CD4-positive, alpha-beta T cell treated with Interleukin-4 for 1 hour (primary cell): Measurements from ENCODE around the gene CREB3.

Source experiments
- DNase-seq, 2 donors: peaks; one replicate each; pipeline ENCODE4 v3.0.0-alpha.2; 2020 to 2022

The CREB3 gene

DNA sequence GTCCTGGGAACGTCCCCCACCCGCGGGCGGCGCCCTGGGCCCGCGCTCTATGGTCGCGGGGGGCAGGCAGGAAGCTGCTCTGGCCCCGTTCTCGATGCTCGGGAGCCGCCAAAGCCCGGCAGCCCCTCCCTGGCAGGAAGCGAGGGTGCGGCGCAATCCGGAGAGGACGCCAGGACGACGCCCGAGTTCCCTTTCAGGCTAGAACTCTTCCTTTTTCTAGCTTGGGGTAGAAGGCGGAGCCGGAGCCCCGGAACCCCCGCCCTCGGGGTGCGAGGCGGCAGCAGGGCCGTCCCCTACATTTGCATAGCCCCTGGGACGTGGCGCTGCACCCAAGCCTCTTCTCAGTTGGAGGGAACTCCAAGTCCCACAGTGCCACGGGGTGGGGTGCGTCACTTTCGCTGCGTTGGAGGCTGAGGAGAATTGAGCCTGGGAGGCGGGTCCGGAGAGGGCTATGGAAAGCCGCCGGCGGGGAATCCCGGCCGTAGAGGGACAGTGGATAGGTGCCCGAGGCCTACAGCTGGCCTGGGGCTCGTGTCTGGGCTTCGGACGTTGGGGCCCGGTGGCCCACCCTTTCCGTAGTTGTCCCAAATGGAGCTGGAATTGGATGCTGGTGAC is at the start of gene CREB3, which contains the start of gene TLN1:
CREB3 (plus strand) TSS at position 482 of the 615 bp plus-strand sequence; CDS start at position 589, 107 bp downstream.
TLN1 (minus strand) TSS at position 11 of the 615 bp plus-strand sequence. CDS start 6,501 bp downstream, outside the sequence.
- peak; percentile 98 to 99 for DNase-seq

GRCh38 chr9:35683323-35683722 is 49.1 kb upstream of the CREB3 start:
- no peak for DNase-seq

DNA sequence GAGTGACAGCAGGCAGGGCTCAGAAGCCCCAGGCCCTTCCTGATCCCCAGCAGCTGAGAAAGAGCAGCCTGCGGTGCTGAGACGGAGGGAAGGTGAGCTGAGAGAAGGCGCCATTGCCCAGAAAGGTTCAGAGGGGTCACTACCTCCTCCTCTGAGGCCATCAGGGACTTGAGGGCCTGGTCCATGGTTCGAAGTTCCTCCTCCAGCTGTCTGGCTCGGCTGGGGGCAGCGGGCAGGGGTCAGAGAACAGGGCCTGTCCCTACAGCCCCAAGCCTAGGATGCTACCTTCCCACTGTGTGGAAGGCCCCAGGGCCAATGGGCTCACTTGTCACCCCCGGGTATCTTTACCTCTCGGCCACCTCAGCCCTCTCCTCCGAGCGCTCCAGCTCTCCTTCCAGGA is 47.5 kb upstream of the CREB3 start:
- no peak for DNase-seq

DNA sequence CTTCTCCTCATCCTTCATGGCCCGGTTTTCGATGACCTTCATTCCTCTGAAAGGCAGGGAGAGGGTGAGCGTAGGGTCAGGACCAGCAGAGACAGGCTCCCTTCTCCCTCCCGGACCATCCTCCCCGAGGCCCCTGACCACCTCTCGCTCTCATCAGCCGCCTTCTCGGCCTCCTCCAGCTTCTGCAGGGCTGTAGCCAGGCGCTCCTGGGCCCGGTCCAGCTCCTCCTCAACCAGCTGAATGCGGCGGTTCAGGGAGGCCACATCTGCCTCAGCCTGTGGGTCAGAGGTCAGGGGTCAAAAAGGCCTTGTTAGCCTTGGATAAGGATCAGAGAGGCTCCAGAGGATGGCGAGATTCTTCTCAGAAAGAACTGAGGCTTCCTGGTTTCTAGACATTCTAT is 47.0 kb upstream of the CREB3 start:
- DNase-seq, result no peak

GRCh38 chr9:35686222-35687203 is 46.0 kb upstream of the CREB3 start:
- DNase-seq, result no peak

GRCh38 chr9:35687306-35687705 is 45.2 kb upstream of the CREB3 start:
- DNase-seq, result no peak

DNA sequence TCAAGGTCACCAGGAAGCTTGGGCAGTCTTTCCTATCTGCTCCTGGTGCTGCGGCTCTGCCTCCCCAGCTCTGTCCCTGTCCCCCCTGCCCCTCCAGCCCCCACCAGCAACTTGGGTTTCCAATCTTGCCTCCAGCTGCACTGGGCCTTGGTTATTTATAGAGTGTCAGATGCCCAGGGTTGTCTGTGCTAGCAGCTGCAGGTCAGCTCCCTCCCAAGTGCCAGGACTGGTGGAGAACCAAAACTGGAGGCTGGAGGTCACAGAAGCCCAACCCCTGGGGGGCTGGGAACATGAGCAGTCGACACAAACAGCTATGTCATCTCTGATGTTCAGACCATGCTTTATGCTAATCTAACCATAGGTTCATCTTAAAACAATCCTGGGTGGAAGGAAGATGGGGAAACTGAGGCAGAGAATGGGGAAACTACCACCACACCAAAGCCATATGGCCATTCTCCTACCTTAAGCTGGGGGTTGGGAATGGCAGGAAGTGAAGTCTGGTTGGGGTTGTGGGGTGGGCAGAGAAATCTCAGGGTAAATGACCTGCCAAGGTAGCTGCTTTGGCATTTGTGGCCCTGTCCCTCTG is 44.4 kb upstream of the CREB3 start:
- DNase-seq, result no peak

- no peak for DNase-seq
Observed at GRCh38 chr9:35688558-35689541, 43.6 kb upstream of the CREB3 start.

- no peak for DNase-seq
Observed at GRCh38 chr9:35689542-35690293, 42.7 kb upstream of the CREB3 start, which contains the start of gene TPM2. Gene TPM2, minus strand, starts transcription at chr9:35689925. Its CDS starts 108 bp downstream, at chr9:35689817.

GRCh38 chr9:35690294-35690613 is 42.2 kb upstream of the CREB3 start:
- DNase-seq, result no peak

- peak in 1 of 2 donors; percentile 35 for DNase-seq
Observed at GRCh38 chr9:35690614-35691333, 41.7 kb upstream of the CREB3 start.

DNA sequence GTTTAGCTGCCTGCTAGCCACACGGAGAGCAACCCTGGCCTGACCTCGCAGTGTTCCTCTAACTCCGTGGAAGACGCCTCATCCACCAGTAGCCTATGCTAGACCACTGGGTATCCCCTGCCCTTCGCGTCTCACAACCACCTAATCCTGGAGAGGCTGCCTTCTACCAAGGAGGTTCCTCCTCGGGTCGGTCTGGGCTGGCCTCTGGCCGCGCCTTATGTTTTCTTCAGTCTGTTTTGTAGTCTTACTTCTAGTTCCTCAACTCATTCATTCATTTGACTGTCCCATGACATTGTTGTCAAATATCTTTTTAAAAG is 41.2 kb upstream of the CREB3 start:
- peak in 1 of 2 donors; percentile 8 for DNase-seq

- no peak for DNase-seq
Observed at GRCh38 chr9:35691757-35692301, 40.6 kb upstream of the CREB3 start.

GRCh38 chr9:35695943-35696401 is 36.5 kb upstream of the CREB3 start:
- no peak for DNase-seq

DNA sequence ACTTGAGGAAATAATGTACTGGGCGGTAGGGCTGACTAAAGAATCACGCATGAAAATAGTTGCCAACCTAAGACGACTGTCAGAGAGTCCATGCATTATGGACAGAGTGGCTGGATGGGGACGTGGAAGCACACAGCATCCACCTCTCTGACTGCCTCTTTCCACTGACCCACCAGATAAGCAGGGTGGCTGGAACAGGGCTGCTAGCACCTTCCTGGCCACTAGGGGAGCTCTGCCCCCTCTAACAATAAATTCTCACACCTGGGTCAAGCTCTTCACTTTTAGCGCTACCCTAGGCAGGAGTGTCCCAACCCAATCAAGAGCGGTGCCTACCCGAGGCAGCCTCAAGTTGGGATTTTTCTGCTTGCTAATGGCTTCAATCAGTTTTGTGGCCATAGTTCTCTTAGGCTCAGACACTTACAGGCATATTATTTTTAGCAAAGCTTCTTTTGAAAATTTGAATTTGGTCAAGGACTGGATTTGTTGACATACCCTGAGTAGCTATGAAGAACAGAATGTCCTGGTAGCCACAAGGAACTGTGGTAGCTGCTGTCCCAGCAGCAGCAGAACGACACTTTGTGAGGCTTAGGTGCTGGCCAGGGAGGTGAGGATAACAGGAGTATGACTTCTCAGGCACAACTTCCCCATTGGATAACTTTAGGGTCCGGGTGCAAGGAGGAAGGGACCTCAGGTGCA is 35.8 kb upstream of the CREB3 start:
- peak; percentile 70 to 71 for DNase-seq

GRCh38 chr9:35697486-35697885 is 35.0 kb upstream of the CREB3 start:
- no peak for DNase-seq

- no peak for DNase-seq
Observed at GRCh38 chr9:35698231-35698630, 34.2 kb upstream of the CREB3 start.

GRCh38 chr9:35700031-35700430 is 32.4 kb upstream of the CREB3 start:
- no peak for DNase-seq

DNA sequence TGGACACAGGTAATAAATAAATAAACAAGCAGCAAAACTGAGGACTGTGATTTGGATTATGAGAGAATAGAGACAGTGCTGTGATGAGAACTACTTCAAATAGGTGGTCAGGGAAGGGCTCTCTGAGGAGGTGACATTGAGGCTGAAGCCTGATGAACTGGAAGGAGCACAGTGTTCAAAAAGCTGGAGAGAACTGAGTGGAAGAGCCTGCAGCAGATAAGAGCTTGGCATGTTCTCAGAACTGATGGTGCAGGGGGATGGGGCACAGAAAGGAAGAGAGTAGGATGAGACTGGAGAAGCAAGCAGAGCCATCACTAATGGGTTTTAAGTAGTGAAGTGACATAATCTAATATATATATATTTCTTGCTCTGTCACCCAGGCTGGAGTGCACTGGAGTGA is 31.5 kb upstream of the CREB3 start:
- DNase-seq, result no peak

- no peak for DNase-seq
Observed at GRCh38 chr9:35702696-35703095, 29.8 kb upstream of the CREB3 start.
